Astrocyte (in vitro differentiated cells and primary cell): ENCODE measurements around the gene EXD3.

Experiments used
- CTCF ChIP-seq: IDR thresholded peaks from 2 replicates; pipeline ENCODE4 v1.5.1; 2011; ENCODE audit warnings: low read depth, mild to moderate bottlenecking, inconsistent platforms, low read length, moderate library complexity; ENCODE audit not compliant: insufficient read depth
- EZH2 ChIP-seq: IDR thresholded peaks from 2 replicates; pipeline ENCODE4 v1.6.1; 2012; ENCODE audit warnings: mild to moderate bottlenecking, low read length, inconsistent platforms; ENCODE audit not compliant: insufficient read depth

- TF ChIP-seq CTCF (no peak), EZH2 (no peak)
These were observed 5.3 kb upstream of the EXD3 start for GRCh38 chr9:137428311-137428630.
